Pancreas (tissue), 10 donors: ENCODE results near the gene PNLIPRP3. TPM values are rescaled to one million over a fixed set of nuclear protein-coding genes. Genes with fewer than 3 reads are reported as not detected.

Experiments
- ATAC-seq, 4 donors: fragments of 200-7000 bp; cut with Tn5 transposase; one replicate each; pipeline versions ENCODE4 v1.8.0 to v1.9.1; 2020; ENCODE audit warnings: mild to moderate bottlenecking in 4 of 4, moderate library complexity in 4 of 4
- DNase-seq, 6 donors: peaks; one replicate each; pipeline ENCODE4 v3.0.0-alpha.2; 2020
- FAIRE-seq: peaks from 2 replicates; lab custom pipeline; 2012; peaks lifted over from hg19 to GRCh38; lab: Jason Lieb, UNC
- H3K27ac ChIP-seq, 4 donors: fragments of 200-600 bp; sonication (generic); 1 replicate in 3 of 4; 2 replicates in 1 of 4; pipeline versions ENCODE4 v1.5.0 to v1.8.0; 2020
- H3K27me3 ChIP-seq, 4 donors: fragments of 200-600 bp; one replicate each; pipeline ENCODE4 v1.8.0; 2021
- H3K36me3 ChIP-seq, 3 donors: fragments of 200-600 bp; sonication (generic) in 1 of 3; one replicate each; pipeline versions ENCODE4 v1.5.0 to v1.8.0; 2020 to 2021
- H3K4me1 ChIP-seq, 3 donors: fragments of 200-600 bp; one replicate each; pipeline ENCODE4 v1.8.0; 2021
- H3K4me3 ChIP-seq, 4 donors: fragments of 200-600 bp; sonication (generic) in 2 of 4; one replicate each; pipeline versions ENCODE4 v1.5.0 to v1.8.0; 2020 to 2021
- H3K9me3 ChIP-seq, 4 donors: fragments of 200-600 bp; one replicate each; pipeline ENCODE4 v1.8.0; 2021
- CTCF ChIP-seq, 4 donors: fragments of 200-600 bp; sonication (generic) in 3 of 4; IDR thresholded peaks; one replicate each; pipeline versions ENCODE4 v1.5.0 to v1.8.0; 2021; ENCODE audit warnings: antibody characterized with exemption in 4 of 4
- WGBS, 2 donors: extraction: QIAGEN DNeasy Blood & Tissue Kit; methylation state at CpG; one replicate each; pipeline ENCODE4 v1.1.7; 2013; 5-methylcytosine and 5-hydroxymethylcytosine counted together
- intact Hi-C, 3 donors: fragments of 100-400 bp; cut with DNase I; formaldehyde crosslinking; loops; one replicate each; pipeline versions ENCODE4 v1.11.1 to v1.14.2; 2022
- polyA plus RNA-seq, 2 donors: library from polyadenylated mRNA; stranded (reverse); fragments of 200-250 nt; gene quantifications; one replicate each; pipeline ENCODE4 v1.2.3, GENCODE V29; 2013
- total RNA-seq, 6 donors: library from RNA; stranded (reverse); fragmentation: NEBNext Ultra II Directional in 4 of 6; extraction: Animal tissue kit (Norgen Biotek cat#: 25700) in 4 of 6; gene quantifications; one replicate each; pipeline versions ENCODE4 v1.2.1 to v1.2.4, GENCODE V29; 2021 to 2023
- donor health status: healthy with polysubstance abuse.
- donor health status: DM: no; HTN: no; CAD: no; lungs with moderate emphysema.
- donor health status: DM: no; HTN: no; CAD: no.
- donor health status: control.
- donor health status: control.
- donor health status: Bipolar disorder and iron deficiency.
- donor health status: DM: yes; HTN: yes; CAD: no.
- donor health status: DM: no; HTN: no; CAD: no.
- donor health status: DM: no; HTN: no; CAD: no.
- donor health status: DM: yes; HTN: yes; CAD: no.

PNLIPRP3 gene
- total and polyA plus RNA-seq, 8 donors, result 0.09 to 0.32 TPM; not detected in 6

GRCh38 chr10:116476461-116476860, 48.8 kb downstream of the PNLIPRP3 start:
- no peaks in the 10 kb centered on the region for H3K27me3 ChIP-seq
- TF ChIP-seq CTCF (IDR thresholded peaks at IDR 0.05), result no peak
- FAIRE-seq (no peak), ATAC-seq (peak in 2 of 4 donors; percentile 26 to 59), DNase-seq (no peak)
- H3K4me1 ChIP-seq, result peaks cover 0 to under 1% (median 0%) of the 10 kb centered on the region in 3 donors
- intact Hi-C loops, result no loop called here
- H3K9me3 ChIP-seq, result no peaks in the 10 kb centered on the region
- H3K36me3 ChIP-seq, result no peaks in the 10 kb centered on the region
- H3K27ac ChIP-seq, result no peak overlapping the region
- WGBS, 2 donors, result 41 to 49% methylated on average over 4 of the region's 4 CpGs
- H3K4me3 ChIP-seq, result no peak overlapping the region

GRCh38 chr10:116477986-116478664, 50.5 kb downstream of the PNLIPRP3 start:
- TF ChIP-seq CTCF (IDR thresholded peaks at IDR 0.05), result no peak
- ATAC-seq (no peak), FAIRE-seq (no peak), DNase-seq (no peak)
- 78 to 79% methylated on average over 12 of the region's 12 CpGs for WGBS, 2 donors
- Histone ChIP-seq H3K36me3 (no peaks in the 10 kb centered on the region), H3K4me3 (no peak overlapping the region), H3K27me3 (no peaks in the 10 kb centered on the region), H3K27ac (no peak overlapping the region), H3K9me3 (no peaks in the 10 kb centered on the region), H3K4me1 (no peaks in the 10 kb centered on the region)
- intact Hi-C loops, result no loop called here

- intact Hi-C loops, result no loop called here
- H3K9me3 ChIP-seq, result no peaks in the 10 kb centered on the region
- no peaks in the 10 kb centered on the region for H3K4me1 ChIP-seq
- H3K4me3 ChIP-seq, result no peak overlapping the region
- no peak for TF ChIP-seq CTCF (IDR thresholded peaks at IDR 0.05)
- ATAC-seq (peak in 1 of 4 donors; percentile 48), FAIRE-seq (no peak), DNase-seq (no peak)
- H3K27ac ChIP-seq, result no peak overlapping the region
- 78 to 80% methylated on average over 7 of the region's 7 CpGs for WGBS, 2 donors
- no peaks in the 10 kb centered on the region for H3K36me3 ChIP-seq
- no peaks in the 10 kb centered on the region for H3K27me3 ChIP-seq
Observed at GRCh38 chr10:116486770-116487448, 59.3 kb downstream of the PNLIPRP3 start.

GRCh38 chr10:116487522-116488430, 60.1 kb downstream of the PNLIPRP3 start:
- intact Hi-C loops, result no loop called here
- no peak for DNase-seq
- Histone ChIP-seq H3K27ac (no peak overlapping the region), H3K4me1 (no peaks in the 10 kb centered on the region), H3K9me3 (no peaks in the 10 kb centered on the region), H3K36me3 (no peaks in the 10 kb centered on the region), H3K4me3 (no peak overlapping the region), H3K27me3 (no peaks in the 10 kb centered on the region)
- no peak for FAIRE-seq
- TF ChIP-seq CTCF (IDR thresholded peaks at IDR 0.05), result no peak
- no peak for ATAC-seq
- 85 to 90% methylated on average over 1 of the region's 1 CpG for WGBS, 2 donors
